A549 (cell line): ENCODE measurements around the gene SELENOM.

Experiments
- CTCF ChIP-seq: fragments of >200 bp; sonication (Bioruptor Twin); formaldehyde crosslinking; IDR thresholded peaks from 3 replicates; pipeline ENCODE4 v1.5.1; 2016
- JUN ChIP-seq, 2 experiments: fragments of >200 bp; sonication (Bioruptor Twin); formaldehyde crosslinking; IDR thresholded peaks; 2 replicates in 1 of 2; 3 replicates in 1 of 2; pipeline ENCODE4 v1.6.1; 2016 to 2017
- KDM1A ChIP-seq: fragments of 200-600 bp; sonication (generic); IDR thresholded peaks from 2 replicates; pipeline ENCODE4 v1.6.1; 2016; ENCODE audit warnings: low read depth, mild to moderate bottlenecking
- MAFK ChIP-seq: fragments of 450-650 bp; IDR thresholded peaks from 2 replicates; pipeline ENCODE4 v1.6.1; 2014; ENCODE audit not compliant: partially characterized antibody
- MAX ChIP-seq: IDR thresholded peaks from 2 replicates; pipeline ENCODE4 v1.6.1; 2012
- POLR2A ChIP-seq: IDR thresholded peaks from 2 replicates; pipeline ENCODE4 v1.6.1; 2012; ENCODE audit warnings: mild to moderate bottlenecking, low read length
- RAD21 ChIP-seq, 2 experiments: fragments of >200 bp in 1 of 2; sonication (Bioruptor Twin) in 1 of 2; formaldehyde crosslinking in 1 of 2; IDR thresholded peaks in 1 of 2; conservative IDR thresholded peaks in 1 of 2; 2 replicates in 1 of 2; 3 replicates in 1 of 2; pipeline ENCODE4 v1.6.1; 2012 to 2018; ENCODE audit warnings: inconsistent platforms in 1 of 2
- TF ChIP-seq, protein P1 (sequence below): fragments of 200-600 bp; sonication (generic); IDR thresholded peaks from 2 replicates; pipeline ENCODE4 v1.6.1; 2016; ENCODE audit warnings: antibody characterized with exemption, mild to moderate bottlenecking, moderate library complexity

DNA sequence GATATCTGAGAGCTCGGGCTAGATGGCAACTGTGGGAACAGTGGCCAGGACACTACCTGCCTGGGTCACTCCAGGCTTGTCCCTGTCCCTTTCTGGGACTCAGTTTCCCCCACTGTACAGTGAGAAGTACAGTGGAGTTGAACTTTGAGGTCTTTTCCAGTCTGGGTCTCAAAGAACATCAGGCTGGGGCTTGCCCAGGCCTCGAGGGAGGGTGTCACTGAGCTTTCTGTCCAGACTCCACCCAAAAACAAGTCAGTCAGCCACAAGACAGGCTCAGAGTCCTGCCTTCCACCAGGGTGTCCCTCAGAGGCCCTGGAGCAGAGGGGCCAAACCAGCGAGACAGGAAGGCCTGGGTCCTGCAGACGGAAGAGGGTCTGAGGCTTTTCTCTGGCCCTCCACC lies 34.9 kb upstream of the SELENOM start:
- TF ChIP-seq, protein P1, sequence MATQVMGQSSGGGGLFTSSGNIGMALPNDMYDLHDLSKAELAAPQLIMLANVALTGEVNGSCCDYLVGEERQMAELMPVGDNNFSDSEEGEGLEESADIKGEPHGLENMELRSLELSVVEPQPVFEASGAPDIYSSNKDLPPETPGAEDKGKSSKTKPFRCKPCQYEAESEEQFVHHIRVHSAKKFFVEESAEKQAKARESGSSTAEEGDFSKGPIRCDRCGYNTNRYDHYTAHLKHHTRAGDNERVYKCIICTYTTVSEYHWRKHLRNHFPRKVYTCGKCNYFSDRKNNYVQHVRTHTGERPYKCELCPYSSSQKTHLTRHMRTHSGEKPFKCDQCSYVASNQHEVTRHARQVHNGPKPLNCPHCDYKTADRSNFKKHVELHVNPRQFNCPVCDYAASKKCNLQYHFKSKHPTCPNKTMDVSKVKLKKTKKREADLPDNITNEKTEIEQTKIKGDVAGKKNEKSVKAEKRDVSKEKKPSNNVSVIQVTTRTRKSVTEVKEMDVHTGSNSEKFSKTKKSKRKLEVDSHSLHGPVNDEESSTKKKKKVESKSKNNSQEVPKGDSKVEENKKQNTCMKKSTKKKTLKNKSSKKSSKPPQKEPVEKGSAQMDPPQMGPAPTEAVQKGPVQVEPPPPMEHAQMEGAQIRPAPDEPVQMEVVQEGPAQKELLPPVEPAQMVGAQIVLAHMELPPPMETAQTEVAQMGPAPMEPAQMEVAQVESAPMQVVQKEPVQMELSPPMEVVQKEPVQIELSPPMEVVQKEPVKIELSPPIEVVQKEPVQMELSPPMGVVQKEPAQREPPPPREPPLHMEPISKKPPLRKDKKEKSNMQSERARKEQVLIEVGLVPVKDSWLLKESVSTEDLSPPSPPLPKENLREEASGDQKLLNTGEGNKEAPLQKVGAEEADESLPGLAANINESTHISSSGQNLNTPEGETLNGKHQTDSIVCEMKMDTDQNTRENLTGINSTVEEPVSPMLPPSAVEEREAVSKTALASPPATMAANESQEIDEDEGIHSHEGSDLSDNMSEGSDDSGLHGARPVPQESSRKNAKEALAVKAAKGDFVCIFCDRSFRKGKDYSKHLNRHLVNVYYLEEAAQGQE = no peak
- no peak for TF ChIP-seq CTCF
- TF ChIP-seq KDM1A = no peak
- no peak for TF ChIP-seq RAD21 (conservative IDR thresholded peaks at IDR 0.05 in 1 of 2, IDR thresholded peaks at IDR 0.05 in 1 of 2)
- no peak for TF ChIP-seq JUN (IDR thresholded peaks at IDR 0.05)
- no peak for TF ChIP-seq MAX
- no peak for TF ChIP-seq POLR2A
- TF ChIP-seq MAFK = no peak
